GM23248 (cell line): ENCODE results near the gene WDR43. TPM values are rescaled to one million over a fixed set of nuclear protein-coding genes. Genes with fewer than 3 reads are reported as not detected.

Experiments used
- DNase-seq: peaks from one replicate; pipeline ENCODE4 v3.0.0-alpha.2; 2015
- H2AFZ ChIP-seq: fragments of 200-600 bp; sonication (generic); 2 replicates; pipeline ENCODE4 v1.6.1; 2016; ENCODE audit warnings: antibody characterized with exemption
- H3F3A ChIP-seq: fragments of 200-600 bp; sonication (generic); 2 replicates; pipeline ENCODE4 v1.6.1; 2016; ENCODE audit warnings: mild to moderate bottlenecking, antibody characterized with exemption, mixed run types; ENCODE audit not compliant: insufficient read depth
- H3K27ac ChIP-seq: fragments of 200-600 bp; sonication (generic); 2 replicates; pipeline ENCODE4 v1.5.1; 2016; ENCODE audit warnings: mild to moderate bottlenecking
- H3K27me3 ChIP-seq: fragments of 200-600 bp; sonication (generic); replicated peaks from 2 replicates; pipeline ENCODE4 v1.6.1; 2016; ENCODE audit warnings: mild to moderate bottlenecking; ENCODE audit not compliant: insufficient read depth
- H3K36me3 ChIP-seq: fragments of 200-600 bp; sonication (generic); 2 replicates; pipeline ENCODE4 v1.6.1; 2016; ENCODE audit warnings: low read depth, mild to moderate bottlenecking
- H3K4me1 ChIP-seq: fragments of 200-600 bp; sonication (generic); 2 replicates; pipeline ENCODE4 v1.6.1; 2016; ENCODE audit warnings: mild to moderate bottlenecking; ENCODE audit not compliant: insufficient read depth
- H3K4me2 ChIP-seq: fragments of 200-600 bp; sonication (generic); one replicate; pipeline ENCODE4 v1.6.1; 2016; ENCODE audit warnings: mild to moderate bottlenecking; ENCODE audit not compliant: unreplicated experiment
- H3K4me3 ChIP-seq: fragments of 200-600 bp; sonication (generic); 2 replicates; pipeline ENCODE4 v1.5.1; 2016; ENCODE audit warnings: mild to moderate bottlenecking
- H3K79me2 ChIP-seq: fragments of 200-600 bp; sonication (generic); 2 replicates; pipeline ENCODE4 v1.6.1; 2016; ENCODE audit warnings: mild to moderate bottlenecking; ENCODE audit not compliant: insufficient read depth
- H3K9ac ChIP-seq: fragments of 200-600 bp; sonication (generic); 2 replicates; pipeline ENCODE4 v1.6.1; 2016; ENCODE audit warnings: mild to moderate bottlenecking
- H3K9me2 ChIP-seq: fragments of 200-600 bp; sonication (generic); 2 replicates; pipeline ENCODE4 v1.6.1; 2016; ENCODE audit warnings: mixed run types, mild to moderate bottlenecking, moderate library complexity; ENCODE audit not compliant: insufficient read depth
- H3K9me3 ChIP-seq: fragments of 200-600 bp; sonication (generic); one replicate; pipeline ENCODE4 v1.6.1; 2017; ENCODE audit warnings: low read depth
- H4K20me1 ChIP-seq: fragments of 200-600 bp; sonication (generic); 2 replicates; pipeline ENCODE4 v1.6.0; 2016; ENCODE audit not compliant: insufficient read depth
- EZH2 ChIP-seq: fragments of 200-600 bp; sonication (generic); IDR thresholded peaks from 2 replicates; pipeline ENCODE4 v1.6.1; 2018; ENCODE audit warnings: antibody characterized with exemption, mild to moderate bottlenecking; ENCODE audit not compliant: insufficient read depth, poor library complexity, severe bottlenecking
- EZH2phosphoT487 ChIP-seq: fragments of 200-600 bp; sonication (generic); IDR thresholded peaks from 2 replicates; pipeline ENCODE4 v1.6.1; 2018; ENCODE audit warnings: antibody characterized with exemption, moderate library complexity, mild to moderate bottlenecking, low read depth; ENCODE audit not compliant: insufficient read depth
- WGBS, 2 experiments: methylation state at CpG; one replicate each; pipeline ENCODE4 v1.1.6; 2015 to 2017; ENCODE audit warnings: low lambda C conversion rate in 2 of 2, low coverage in 1 of 2; ENCODE audit errors: missing lambda C conversion rate in 2 of 2; 5-methylcytosine and 5-hydroxymethylcytosine counted together
- in situ Hi-C: fragments of 300-500 bp; cut with MboI; formaldehyde crosslinking; loops from 2 replicates; pipeline ENCODE4 v1.15.0; 2020
- polyA plus RNA-seq: library from polyadenylated mRNA; unstranded; fragments of >200 nt; fragmentation: Nextera tagmentation; extraction: Ambion mirVana; gene quantifications from 2 replicates; pipeline ENCODE4 v1.2.1, GENCODE V29; 2016
- total RNA-seq: library from RNA; depleted of rRNA; stranded (reverse); fragments of >200 nt; shearing (Covaris generic); gene quantifications from 2 replicates; pipeline ENCODE4 v1.2.3, GENCODE V29; 2014

Gene WDR43
- total and polyA plus RNA-seq, 2 experiments from 2014 or later: 31.3 to 71.8 TPM

- no peak overlapping the region for H2AFZ ChIP-seq
- no peaks in the 10 kb centered on the region for H3K27me3 ChIP-seq
- in situ Hi-C loops: no loop called here
- peaks cover 25% of the 10 kb centered on the region for H3F3A ChIP-seq
- WGBS, 2 experiments: 97 to 98% methylated on average over 21 of the region's 21 CpGs
- H3K27ac ChIP-seq: no peak overlapping the region
- H3K4me1 ChIP-seq: peaks cover 29% of the 10 kb centered on the region
- H3K9me2 ChIP-seq: no peaks in the 10 kb centered on the region
- peaks cover 14% of the 10 kb centered on the region; the same call in 1 of the 2 replicates for H4K20me1 ChIP-seq
- DNase-seq: no peak
- no peaks in the 10 kb centered on the region for H3K36me3 ChIP-seq
- TF ChIP-seq EZH2 (no peak), EZH2phosphoT487 (no peak)
- H3K79me2 ChIP-seq: peaks cover 40% of the 10 kb centered on the region
- H3K9ac ChIP-seq: no peak overlapping the region
- no peaks in the 10 kb centered on the region for H3K9me3 ChIP-seq
- H3K4me3 ChIP-seq: no peak overlapping the region
- no peak overlapping the region for H3K4me2 ChIP-seq
These were observed 979 bp upstream of the WDR43 start for GRCh38 chr2:28893488-28893887.

DNA sequence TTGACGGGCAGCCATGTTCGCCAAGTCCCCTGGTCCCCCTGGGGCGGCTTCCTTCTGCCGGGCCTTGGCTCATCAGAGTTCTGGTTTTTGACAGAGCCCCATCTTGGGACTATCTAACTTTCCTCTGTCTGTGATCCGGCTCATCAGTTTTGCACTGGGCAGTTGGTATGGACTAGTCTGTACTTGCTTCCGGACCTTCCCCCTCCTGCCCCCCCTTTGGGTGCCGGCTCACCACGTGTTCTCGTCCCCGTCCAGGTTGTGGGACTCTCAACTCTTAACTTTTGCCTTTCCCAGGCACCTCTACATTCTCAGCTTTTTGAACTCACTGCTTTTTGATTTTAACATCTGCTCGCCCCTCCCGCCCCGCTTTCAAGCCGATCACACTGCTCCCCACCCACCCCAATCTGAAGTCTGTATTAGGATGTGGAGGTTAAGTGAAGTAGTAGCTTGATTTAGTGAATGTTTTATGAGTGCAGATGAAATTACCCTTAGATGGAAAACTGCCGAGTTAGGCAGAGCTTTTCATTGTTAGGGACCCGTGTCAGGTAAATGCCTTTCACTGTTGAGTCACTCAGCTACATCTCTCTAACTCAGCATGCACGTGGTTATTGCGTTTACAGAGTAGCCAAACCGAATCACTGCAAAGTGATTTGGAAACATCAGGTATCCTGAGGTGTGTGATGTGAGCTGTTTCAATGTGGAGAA is 874 bp downstream of the WDR43 start:
- Histone ChIP-seq H3K4me2 (peak overlapping the region; percentile 97), H4K20me1 (peaks cover 27% of the 10 kb centered on the region; the same call in 1 of the 2 replicates), H3F3A (peaks cover 29% of the 10 kb centered on the region), H3K4me1 (peaks cover 41% of the 10 kb centered on the region), H2AFZ (peak overlapping the region; percentile 83), H3K9ac (peak overlapping the region; percentile 98), H3K4me3 (peak overlapping the region; percentile 96), H3K9me2 (no peaks in the 10 kb centered on the region), H3K79me2 (peaks cover 59% of the 10 kb centered on the region), H3K27ac (peak overlapping the region; percentile 81), H3K27me3 (no peaks in the 10 kb centered on the region), H3K36me3 (no peaks in the 10 kb centered on the region), H3K9me3 (no peaks in the 10 kb centered on the region)
- WGBS, 2 experiments: 1 to 2% methylated on average over 17 to 19 of the region's 19 CpGs
- in situ Hi-C loops: no loop called here
- peak; percentile 71 for DNase-seq
- TF ChIP-seq EZH2phosphoT487: no peak
- no peak for TF ChIP-seq EZH2

DNA sequence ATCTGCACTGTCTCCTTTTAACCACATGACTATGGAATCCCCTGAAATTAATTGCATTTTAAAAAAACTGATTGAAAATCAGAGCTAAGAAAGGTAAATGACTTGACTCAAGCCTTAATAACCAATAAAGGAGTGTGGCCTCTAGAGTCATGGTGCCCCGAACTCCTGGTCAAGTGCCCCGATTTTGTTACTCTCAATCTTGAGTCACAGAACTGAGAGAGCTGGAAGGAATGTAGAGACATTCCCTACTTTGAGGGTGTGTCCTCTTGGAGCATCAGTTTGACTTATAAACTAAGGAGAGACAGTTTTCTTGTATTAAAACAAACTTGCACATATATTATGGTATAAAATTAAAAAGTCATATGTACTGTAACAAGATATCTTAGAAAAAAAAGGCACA is 2.4 kb downstream of the WDR43 start:
- peaks cover 74% of the 10 kb centered on the region for H3K79me2 ChIP-seq
- H3K27ac ChIP-seq: peak overlapping the region; percentile 81
- WGBS, 2 experiments: 0 to 3% methylated on average over 2 of the region's 2 CpGs
- H3K9ac ChIP-seq: no peak overlapping the region
- no peaks in the 10 kb centered on the region for H3K36me3 ChIP-seq
- H3K27me3 ChIP-seq: no peaks in the 10 kb centered on the region
- peaks cover 47% of the 10 kb centered on the region for H3K4me1 ChIP-seq
- peaks cover 34% of the 10 kb centered on the region for H3F3A ChIP-seq
- H3K4me3 ChIP-seq: peak overlapping the region; percentile 96
- H3K4me2 ChIP-seq: peak overlapping the region; percentile 97
- no peaks in the 10 kb centered on the region for H3K9me3 ChIP-seq
- peaks cover 35% of the 10 kb centered on the region; the same call in 1 of the 2 replicates for H4K20me1 ChIP-seq
- no peak overlapping the region for H2AFZ ChIP-seq
- H3K9me2 ChIP-seq: no peaks in the 10 kb centered on the region
- in situ Hi-C loops: no loop called here
- TF ChIP-seq EZH2phosphoT487 (no peak), EZH2 (no peak)
- peak; percentile 91 for DNase-seq

GRCh38 chr2:28898048-28898447 is 3.6 kb downstream of the WDR43 start:
- H4K20me1 ChIP-seq: peaks cover 42% of the 10 kb centered on the region; the same call in 1 of the 2 replicates
- H3K4me2 ChIP-seq: peak overlapping the region; percentile 20
- no peak for DNase-seq
- H2AFZ ChIP-seq: no peak overlapping the region
- 16 to 28% methylated on average over 1 of the region's 1 CpG for WGBS, 2 experiments
- H3K27me3 ChIP-seq: no peaks in the 10 kb centered on the region
- H3K9ac ChIP-seq: no peak overlapping the region
- TF ChIP-seq EZH2 (no peak), EZH2phosphoT487 (no peak)
- H3K36me3 ChIP-seq: peaks cover 9% of the 10 kb centered on the region
- H3K9me3 ChIP-seq: no peaks in the 10 kb centered on the region
- H3K4me3 ChIP-seq: no peak overlapping the region
- H3K9me2 ChIP-seq: no peaks in the 10 kb centered on the region
- in situ Hi-C loops: no loop called here
- H3K4me1 ChIP-seq: peaks cover 47% of the 10 kb centered on the region
- peaks cover 36% of the 10 kb centered on the region for H3F3A ChIP-seq
- H3K79me2 ChIP-seq: peaks cover 86% of the 10 kb centered on the region
- no peak overlapping the region for H3K27ac ChIP-seq
